ENCODE data around the gene CCM2L. TPM values are rescaled to one million over a fixed set of nuclear protein-coding genes. Genes with fewer than 3 reads are reported as not detected.
"Not testable (repeated sequence)": the region's sequence is repeated elsewhere in the genome, so short reads cannot be mapped to it uniquely, and the experiment has no call there.

Gene CCM2L
- total RNA-seq, 1 donor from 2014 or later: 6.3 TPM

DNA sequence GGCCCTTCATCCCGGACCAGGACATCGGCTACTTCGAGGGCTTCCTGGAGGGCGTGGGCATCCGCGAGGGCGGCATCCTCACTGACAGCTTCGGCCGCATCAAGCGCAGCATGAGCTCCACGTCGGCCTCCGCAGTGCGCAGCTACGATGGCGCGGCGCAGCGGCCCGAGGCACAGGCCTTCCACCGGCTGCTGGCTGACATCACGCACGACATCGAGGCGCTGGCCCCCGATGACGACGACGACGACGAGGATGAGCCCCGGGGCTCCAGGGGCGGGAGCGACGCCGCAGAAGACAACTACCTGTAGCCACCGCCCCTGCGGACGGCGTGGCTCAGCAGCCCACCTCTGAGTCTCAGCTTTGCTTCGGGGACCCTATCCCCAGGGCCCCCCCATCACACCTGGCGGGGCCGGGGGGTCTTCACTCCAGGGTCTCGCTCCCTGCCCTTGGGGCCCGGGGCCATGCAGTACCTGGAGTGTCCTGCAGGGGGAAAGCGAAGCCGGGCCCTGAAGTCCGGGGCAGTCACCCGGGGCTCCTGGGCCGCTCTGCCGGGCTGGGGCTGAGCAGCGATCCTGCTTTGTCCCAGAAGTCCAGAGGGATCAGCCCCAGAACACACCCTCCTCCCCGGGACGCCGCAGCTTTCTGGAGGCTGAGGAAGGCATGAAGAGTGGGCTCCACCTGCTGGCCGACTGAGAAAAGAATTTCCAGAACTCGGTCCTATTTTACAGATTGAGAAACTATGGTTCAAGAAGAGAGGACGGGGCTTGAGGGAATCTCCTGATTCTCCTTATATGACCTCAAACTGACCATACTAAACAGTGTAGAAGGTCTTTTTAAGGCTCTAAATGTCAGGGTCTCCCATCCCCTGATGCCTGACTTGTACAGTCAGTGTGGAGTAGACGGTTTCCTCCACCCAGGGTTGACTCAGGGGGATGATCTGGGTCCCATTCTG, 21.0 kb downstream of the CCM2L start:
- peak; percentile 98 for DNase-seq
- TF ChIP-seq, protein P1, sequence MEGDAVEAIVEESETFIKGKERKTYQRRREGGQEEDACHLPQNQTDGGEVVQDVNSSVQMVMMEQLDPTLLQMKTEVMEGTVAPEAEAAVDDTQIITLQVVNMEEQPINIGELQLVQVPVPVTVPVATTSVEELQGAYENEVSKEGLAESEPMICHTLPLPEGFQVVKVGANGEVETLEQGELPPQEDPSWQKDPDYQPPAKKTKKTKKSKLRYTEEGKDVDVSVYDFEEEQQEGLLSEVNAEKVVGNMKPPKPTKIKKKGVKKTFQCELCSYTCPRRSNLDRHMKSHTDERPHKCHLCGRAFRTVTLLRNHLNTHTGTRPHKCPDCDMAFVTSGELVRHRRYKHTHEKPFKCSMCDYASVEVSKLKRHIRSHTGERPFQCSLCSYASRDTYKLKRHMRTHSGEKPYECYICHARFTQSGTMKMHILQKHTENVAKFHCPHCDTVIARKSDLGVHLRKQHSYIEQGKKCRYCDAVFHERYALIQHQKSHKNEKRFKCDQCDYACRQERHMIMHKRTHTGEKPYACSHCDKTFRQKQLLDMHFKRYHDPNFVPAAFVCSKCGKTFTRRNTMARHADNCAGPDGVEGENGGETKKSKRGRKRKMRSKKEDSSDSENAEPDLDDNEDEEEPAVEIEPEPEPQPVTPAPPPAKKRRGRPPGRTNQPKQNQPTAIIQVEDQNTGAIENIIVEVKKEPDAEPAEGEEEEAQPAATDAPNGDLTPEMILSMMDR (IDR thresholded peaks at IDR 0.05; ENCODE audit: partially characterized antibody, unreplicated experiment): peak; percentile 100
- Mint-ChIP-seq H3K4me3 (ENCODE audit: unreplicated experiment) (peak overlapping the region; percentile 62), H3K9me3 (ENCODE audit: unreplicated experiment) (peaks cover 8% of the 10 kb centered on the region), H3K36me3 (ENCODE audit: unreplicated experiment) (peaks cover 4% of the 10 kb centered on the region), H3K4me1 (ENCODE audit: low read depth, unreplicated experiment) (peaks cover 22% of the 10 kb centered on the region), H3K27ac (ENCODE audit: unreplicated experiment) (no peak overlapping the region), H3K27me3 (ENCODE audit: unreplicated experiment) (peaks cover 8% of the 10 kb centered on the region)

DNA sequence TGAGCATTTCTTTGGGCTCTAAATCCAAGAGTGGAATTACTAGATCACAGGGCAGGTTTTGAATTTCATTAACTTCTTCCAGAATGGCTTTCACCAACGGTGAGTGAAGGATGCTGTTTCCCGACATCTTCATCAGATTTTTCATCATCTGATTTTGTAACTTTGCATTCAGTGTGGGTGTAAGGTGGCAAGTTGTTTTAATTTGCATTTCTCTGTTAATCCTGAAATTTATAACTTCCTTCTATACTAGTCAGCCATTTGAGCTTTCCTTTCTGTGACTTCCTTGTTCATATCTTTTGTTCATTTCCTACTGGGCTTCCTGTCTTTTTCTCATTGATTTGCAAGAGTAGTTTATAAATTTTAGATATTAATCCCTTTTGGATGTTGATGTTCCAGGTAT, 23.1 kb downstream of the CCM2L start:
- peaks cover 19% of the 10 kb centered on the region for H3K4me1 Mint-ChIP-seq (ENCODE audit: low read depth, unreplicated experiment)
- DNase-seq: no peak
- H3K36me3 Mint-ChIP-seq (ENCODE audit: unreplicated experiment): peaks cover 4% of the 10 kb centered on the region
- TF ChIP-seq, protein P1 (IDR thresholded peaks at IDR 0.05; ENCODE audit: partially characterized antibody, unreplicated experiment): no peak
- peaks cover 6% of the 10 kb centered on the region for H3K27me3 Mint-ChIP-seq (ENCODE audit: unreplicated experiment)
- no peak overlapping the region for H3K4me3 Mint-ChIP-seq (ENCODE audit: unreplicated experiment)
- H3K9me3 Mint-ChIP-seq (ENCODE audit: unreplicated experiment): peaks cover 4% of the 10 kb centered on the region
- no peak overlapping the region for H3K27ac Mint-ChIP-seq (ENCODE audit: unreplicated experiment)

DNA sequence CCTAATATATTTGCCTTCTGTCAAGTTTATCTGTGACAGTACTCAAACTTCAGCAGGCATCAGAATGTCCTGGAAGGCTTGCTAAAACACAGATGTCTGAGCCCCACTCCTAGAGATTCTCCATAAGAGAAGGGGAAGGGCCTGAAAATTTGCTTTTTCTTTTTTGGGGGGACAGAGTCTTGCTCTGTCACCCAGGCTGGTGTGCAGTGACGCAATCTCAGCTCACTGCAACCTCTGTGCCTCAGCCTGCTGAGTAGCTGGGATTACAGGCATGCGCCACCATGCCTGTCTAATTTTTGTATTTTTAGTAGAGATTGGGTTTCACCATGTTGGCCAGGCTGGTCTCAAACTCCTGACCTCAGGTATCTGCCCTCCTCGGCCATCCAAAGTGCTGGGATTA, 23.5 kb downstream of the CCM2L start:
- peaks cover 15% of the 10 kb centered on the region for H3K4me1 Mint-ChIP-seq (ENCODE audit: low read depth, unreplicated experiment)
- not testable (repeated sequence) for H3K4me3 Mint-ChIP-seq (ENCODE audit: unreplicated experiment); H3K27ac Mint-ChIP-seq (ENCODE audit: unreplicated experiment); H3K27me3 Mint-ChIP-seq (ENCODE audit: unreplicated experiment); H3K9me3 Mint-ChIP-seq (ENCODE audit: unreplicated experiment); DNase-seq; H3K36me3 Mint-ChIP-seq (ENCODE audit: unreplicated experiment)

DNA sequence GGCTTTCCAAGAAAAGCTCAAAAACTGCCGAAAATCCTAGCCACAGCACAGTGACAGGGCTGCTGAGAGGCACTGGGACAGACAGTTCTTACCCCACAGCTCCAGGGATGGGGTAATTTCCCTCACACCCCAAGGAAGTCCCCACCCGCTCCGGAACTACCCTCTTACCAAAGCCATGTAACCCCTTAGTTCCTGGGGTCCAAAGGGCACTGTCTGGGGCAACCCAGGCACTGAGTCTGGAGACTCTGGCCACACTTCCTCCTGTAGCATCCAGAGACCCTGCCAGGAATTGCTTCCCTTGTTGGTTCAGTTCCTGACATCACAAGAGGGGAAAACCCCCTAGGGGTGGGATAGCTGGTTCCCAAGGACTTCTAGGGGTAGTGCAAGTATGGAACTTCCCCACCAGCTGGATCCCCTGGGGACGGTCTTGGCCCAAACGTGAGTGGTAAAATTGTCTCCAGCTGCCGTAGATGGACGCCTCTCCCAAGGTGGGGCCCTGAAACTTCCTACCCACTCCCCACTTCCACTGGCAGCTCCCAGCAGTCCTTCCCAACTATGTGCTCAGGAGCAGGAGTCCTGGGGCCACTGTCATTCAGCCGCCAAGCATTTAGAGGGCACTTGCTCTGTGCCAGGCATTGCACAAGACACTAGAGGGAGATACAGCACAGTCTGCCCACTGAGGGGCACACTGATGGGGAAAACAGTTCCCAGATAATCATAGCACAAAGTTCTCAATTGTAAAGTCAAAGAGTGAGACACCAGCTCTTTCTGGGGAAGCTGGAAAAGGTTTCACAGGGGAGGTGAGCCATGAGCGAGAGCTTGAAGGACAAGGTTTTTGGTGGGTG, 24.6 kb downstream of the CCM2L start:
- H3K27me3 Mint-ChIP-seq (ENCODE audit: unreplicated experiment): peaks cover 6% of the 10 kb centered on the region
- peaks cover 4% of the 10 kb centered on the region for H3K36me3 Mint-ChIP-seq (ENCODE audit: unreplicated experiment)
- DNase-seq: no peak
- H3K9me3 Mint-ChIP-seq (ENCODE audit: unreplicated experiment): peaks cover 4% of the 10 kb centered on the region
- TF ChIP-seq, protein P1 (IDR thresholded peaks at IDR 0.05; ENCODE audit: partially characterized antibody, unreplicated experiment): no peak
- H3K27ac Mint-ChIP-seq (ENCODE audit: unreplicated experiment): no peak overlapping the region
- no peak overlapping the region for H3K4me3 Mint-ChIP-seq (ENCODE audit: unreplicated experiment)
- H3K4me1 Mint-ChIP-seq (ENCODE audit: low read depth, unreplicated experiment): peaks cover 5% of the 10 kb centered on the region

DNA sequence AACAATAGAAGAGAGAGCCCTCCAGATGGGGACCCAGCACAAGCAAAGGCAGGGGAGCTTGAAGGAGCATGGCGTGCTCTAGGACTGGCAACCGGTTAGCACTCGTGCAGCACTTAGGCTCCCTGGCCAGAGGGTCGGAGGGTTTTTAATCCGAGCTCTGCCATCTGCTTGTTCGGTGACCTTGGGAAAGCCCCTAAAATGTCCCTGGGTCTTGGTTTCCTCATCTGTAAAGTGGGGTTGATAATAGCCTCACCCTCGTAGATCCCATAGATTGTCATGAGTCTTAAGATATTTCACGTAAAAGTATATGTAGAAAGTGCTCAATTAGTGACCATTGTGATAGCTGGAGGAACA, 25.2 kb downstream of the CCM2L start:
- TF ChIP-seq, protein P1 (IDR thresholded peaks at IDR 0.05; ENCODE audit: partially characterized antibody, unreplicated experiment): no peak
- Mint-ChIP-seq H3K4me1 (ENCODE audit: low read depth, unreplicated experiment) (peaks cover 2% of the 10 kb centered on the region), H3K36me3 (ENCODE audit: unreplicated experiment) (no peaks in the 10 kb centered on the region), H3K27me3 (ENCODE audit: unreplicated experiment) (peaks cover 6% of the 10 kb centered on the region), H3K4me3 (ENCODE audit: unreplicated experiment) (no peak overlapping the region), H3K27ac (ENCODE audit: unreplicated experiment) (no peak overlapping the region), H3K9me3 (ENCODE audit: unreplicated experiment) (peaks cover 4% of the 10 kb centered on the region)
- no peak for DNase-seq
